HG02970 (cell line): ENCODE results near the gene IGFBP5.

Source experiments
- ATAC-seq: cut with Tn5 transposase; IDR thresholded peaks from one replicate; pipeline ENCODE4 v1.9.1; 2021; ENCODE audit warnings: mild to moderate bottlenecking, moderate library complexity, moderate number of reproducible peaks; ENCODE audit not compliant: unreplicated experiment, low FRiP score

Gene IGFBP5

GRCh38 chr2:216690456-216690852 lies 4.9 kb downstream of the IGFBP5 start:
- ATAC-seq, result no peak

GRCh38 chr2:216689397-216689796 lies 6.0 kb downstream of the IGFBP5 start:
- no peak for ATAC-seq

- ATAC-seq, result no peak
Measured at GRCh38 chr2:216688731-216689340, 6.5 kb downstream of the IGFBP5 start.

GRCh38 chr2:216687646-216688045 lies 7.7 kb downstream of the IGFBP5 start:
- ATAC-seq, result no peak

GRCh38 chr2:216687111-216687510 lies 8.2 kb downstream of the IGFBP5 start:
- ATAC-seq, result no peak

GRCh38 chr2:216685327-216685875 lies 9.9 kb downstream of the IGFBP5 start:
- ATAC-seq, result no peak

- no peak for ATAC-seq
Measured at GRCh38 chr2:216683846-216684245, 11.5 kb downstream of the IGFBP5 start.

- ATAC-seq, result no peak
Measured at GRCh38 chr2:216681683-216682082, 13.7 kb downstream of the IGFBP5 start.

GRCh38 chr2:216680951-216681629 lies 14.3 kb downstream of the IGFBP5 start:
- ATAC-seq, result no peak

GRCh38 chr2:216679658-216680024 lies 15.7 kb downstream of the IGFBP5 start:
- no peak for ATAC-seq

- ATAC-seq, result no peak
Measured at GRCh38 chr2:216678813-216679657, 16.3 kb downstream of the IGFBP5 start.

GRCh38 chr2:216678098-216678465 lies 17.3 kb downstream of the IGFBP5 start:
- ATAC-seq, result no peak

- ATAC-seq, result no peak
Measured at GRCh38 chr2:216677439-216678097, 17.8 kb downstream of the IGFBP5 start.

- no peak for ATAC-seq
Measured at GRCh38 chr2:216676630-216677029, 18.7 kb downstream of the IGFBP5 start.

- ATAC-seq, result no peak
Measured at GRCh38 chr2:216674376-216674775, 21.0 kb downstream of the IGFBP5 start.

- no peak for ATAC-seq
Measured at GRCh38 chr2:216673609-216674008, 21.7 kb downstream of the IGFBP5 start.

- ATAC-seq, result no peak
Measured at GRCh38 chr2:216673021-216673420, 22.3 kb downstream of the IGFBP5 start.

GRCh38 chr2:216672466-216672865 lies 22.9 kb downstream of the IGFBP5 start:
- no peak for ATAC-seq

- ATAC-seq, result no peak
Measured at GRCh38 chr2:216671791-216672343, 23.5 kb downstream of the IGFBP5 start.

- no peak for ATAC-seq
Measured at GRCh38 chr2:216671081-216671411, 24.3 kb downstream of the IGFBP5 start.
